Lower lobe of right lung (tissue), 2 donors: ENCODE data around the gene RPA3. TPM values are rescaled to one million over a fixed set of nuclear protein-coding genes. Genes with fewer than 3 reads are reported as not detected.

Source experiments
- ATAC-seq, 2 donors: fragments of 200-7000 bp; cut with Tn5 transposase; one replicate each; pipeline ENCODE4 v1.9.1; 2020 to 2022; ENCODE audit warnings: mild to moderate bottlenecking in 2 of 2, moderate library complexity in 2 of 2
- DNase-seq: peaks from one replicate; pipeline ENCODE4 v3.0.0-alpha.2; 2020
- H3K27ac ChIP-seq: fragments of 200-600 bp; one replicate; pipeline ENCODE4 v1.8.0; 2022
- H3K27me3 ChIP-seq: fragments of 200-600 bp; one replicate; pipeline ENCODE4 v1.8.0; 2022; ENCODE audit warnings: low read depth
- H3K36me3 ChIP-seq: fragments of 200-600 bp; one replicate; pipeline ENCODE4 v1.8.0; 2022; ENCODE audit warnings: mild to moderate bottlenecking
- H3K4me1 ChIP-seq: fragments of 200-600 bp; one replicate; pipeline ENCODE4 v1.8.0; 2022
- H3K4me3 ChIP-seq: fragments of 200-600 bp; one replicate; pipeline ENCODE4 v1.8.0; 2022; ENCODE audit warnings: mild to moderate bottlenecking
- H3K9me3 ChIP-seq: fragments of 200-600 bp; one replicate; pipeline ENCODE4 v1.8.0; 2022
- CTCF ChIP-seq: fragments of 200-600 bp; IDR thresholded peaks from one replicate; pipeline ENCODE4 v1.8.0; 2022; ENCODE audit warnings: antibody characterized with exemption, mild to moderate bottlenecking
- intact Hi-C: fragments of 100-400 bp; cut with DNase I; formaldehyde crosslinking; loops from one replicate; pipeline ENCODE4 v1.11.0; 2022
- total RNA-seq: library from RNA; stranded (reverse); fragmentation: NEBNext Ultra II Directional; extraction: Animal tissue kit (Norgen Biotek cat#: 25700); gene quantifications from one replicate; pipeline ENCODE4 v1.2.1, GENCODE V29; 2021
- donor health status: DM: no; HTN: yes; CAD: no; lungs with severe emphysema.

RPA3 gene
- total RNA-seq, 1 donor from 2014 or later: 27.4 TPM

GRCh38 chr7:7732621-7733281 lies 14.3 kb upstream of the RPA3 start:
- Histone ChIP-seq H3K4me1 (peaks cover 12% of the 10 kb centered on the region), H3K27me3 (no peaks in the 10 kb centered on the region), H3K4me3 (no peak overlapping the region), H3K27ac (no peak overlapping the region), H3K36me3 (no peaks in the 10 kb centered on the region), H3K9me3 (no peaks in the 10 kb centered on the region)
- DNase-seq (no peak), ATAC-seq (no peak)
- TF ChIP-seq CTCF: no peak
- intact Hi-C loops: no loop called here

GRCh38 chr7:7731732-7732131 lies 13.3 kb upstream of the RPA3 start:
- no peak overlapping the region for H3K4me3 ChIP-seq
- H3K9me3 ChIP-seq: no peaks in the 10 kb centered on the region
- no peak overlapping the region for H3K27ac ChIP-seq
- no peaks in the 10 kb centered on the region for H3K27me3 ChIP-seq
- H3K4me1 ChIP-seq: peaks cover 12% of the 10 kb centered on the region
- intact Hi-C loops: no loop called here
- no peak for TF ChIP-seq CTCF
- ATAC-seq (no peak), DNase-seq (no peak)
- H3K36me3 ChIP-seq: no peaks in the 10 kb centered on the region

GRCh38 chr7:7720750-7721621 lies 2.6 kb upstream of the RPA3 start:
- Histone ChIP-seq H3K27me3 (no peaks in the 10 kb centered on the region), H3K36me3 (peaks cover 4% of the 10 kb centered on the region), H3K27ac (no peak overlapping the region), H3K4me1 (no peaks in the 10 kb centered on the region), H3K9me3 (no peaks in the 10 kb centered on the region), H3K4me3 (no peak overlapping the region)
- DNase-seq (no peak), ATAC-seq (no peak)
- intact Hi-C loops: no loop called here
- TF ChIP-seq CTCF: no peak

- no peak overlapping the region for H3K27ac ChIP-seq
- H3K27me3 ChIP-seq: no peaks in the 10 kb centered on the region
- H3K4me3 ChIP-seq: no peak overlapping the region
- no peaks in the 10 kb centered on the region for H3K4me1 ChIP-seq
- peaks cover 4% of the 10 kb centered on the region for H3K36me3 ChIP-seq
- no peak for ATAC-seq
- TF ChIP-seq CTCF: no peak
- no peak for DNase-seq
- intact Hi-C loops: no loop called here
- no peaks in the 10 kb centered on the region for H3K9me3 ChIP-seq
Observed at GRCh38 chr7:7720193-7720592, 1.8 kb upstream of the RPA3 start.

GRCh38 chr7:7719236-7719635 lies 829 bp upstream of the RPA3 start:
- intact Hi-C loops: no loop called here
- Histone ChIP-seq H3K9me3 (no peaks in the 10 kb centered on the region), H3K27me3 (no peaks in the 10 kb centered on the region), H3K4me1 (no peaks in the 10 kb centered on the region), H3K4me3 (no peak overlapping the region), H3K36me3 (peaks cover 4% of the 10 kb centered on the region), H3K27ac (no peak overlapping the region)
- DNase-seq (no peak), ATAC-seq (peak; percentile 78 to 89)
- no peak for TF ChIP-seq CTCF
